ENCODE data around the gene DNASE1L3. TPM values are rescaled to one million over a fixed set of nuclear protein-coding genes. Genes with fewer than 3 reads are reported as not detected.

DNASE1L3 gene
- total RNA-seq, 2 donors from 2014 or later = 7.5 to 9.3 TPM

GRCh38 chr3:58151637-58152036, 59.1 kb downstream of the DNASE1L3 start:
- intact Hi-C loops (cut with DNase I) = no loop called here
- DNase-seq (ENCODE audit: low spot score) = peak; percentile 66

GRCh38 chr3:58150810-58151199, 60.0 kb downstream of the DNASE1L3 start:
- intact Hi-C loops (cut with DNase I) = no loop called here
- peak; percentile 30 for DNase-seq (ENCODE audit: low spot score)

GRCh38 chr3:58150130-58150809, 60.5 kb downstream of the DNASE1L3 start:
- peak; percentile 68 for DNase-seq (ENCODE audit: low spot score)
- intact Hi-C loops (cut with DNase I) = no loop called here

GRCh38 chr3:58148049-58148448, 62.7 kb downstream of the DNASE1L3 start:
- intact Hi-C loops (cut with DNase I) = loop anchor here in 1 of 2 donors (10.0 kb wide), 1 partner anchor 133 kb away; no protein-coding TSS in a partner anchor
- DNase-seq (ENCODE audit: low spot score) = peak; percentile 76

- intact Hi-C loops (cut with DNase I) = loop anchor here in 1 of 2 donors (10.0 kb wide), 1 partner anchor 130 kb away; no protein-coding TSS in a partner anchor
- DNase-seq (ENCODE audit: low spot score) = peak; percentile 10
These were observed 66.1 kb downstream of the DNASE1L3 start for GRCh38 chr3:58144478-58145325.

GRCh38 chr3:58143417-58144055, 67.2 kb downstream of the DNASE1L3 start:
- DNase-seq (ENCODE audit: low spot score) = peak; percentile 51
- intact Hi-C loops (cut with DNase I) = loop anchor here in 1 of 2 donors (10.0 kb wide), 1 partner anchor 129 kb away; no protein-coding TSS in a partner anchor

Other genes with a start within 250 kb of the DNASE1L3 start
- gene FLNB, start 202.6 kb downstream of the DNASE1L3 start, total RNA-seq = 100 to 1,000 TPM; 130 to 133 TPM
- gene ABHD6, start 26.8 kb upstream of the DNASE1L3 start, total RNA-seq = 1 to 10 TPM; 6.6 to 7.6 TPM
- gene RPP14, start 95.3 kb upstream of the DNASE1L3 start, total RNA-seq = 10 to 100 TPM; 10.8 to 11.6 TPM
- gene HTD2, start 95.5 kb upstream of the DNASE1L3 start, total RNA-seq = 1 to 10 TPM; 5.9 to 7.7 TPM
- gene PXK, start 121.9 kb upstream of the DNASE1L3 start, total RNA-seq = 10 to 100 TPM; 22.5 to 24.8 TPM
- gene PDHB, start 222.9 kb upstream of the DNASE1L3 start, total RNA-seq = 10 to 100 TPM; 60.4 to 68.7 TPM